Epidermal melanocyte (primary cell): ENCODE data around the gene SHOC2.

Experiments used
- DNase-seq: peaks from one replicate; pipeline ENCODE4 v3.0.0; 2011; ENCODE audit warnings: low spot score; ENCODE audit not compliant: insufficient read length

Gene SHOC2

DNA sequence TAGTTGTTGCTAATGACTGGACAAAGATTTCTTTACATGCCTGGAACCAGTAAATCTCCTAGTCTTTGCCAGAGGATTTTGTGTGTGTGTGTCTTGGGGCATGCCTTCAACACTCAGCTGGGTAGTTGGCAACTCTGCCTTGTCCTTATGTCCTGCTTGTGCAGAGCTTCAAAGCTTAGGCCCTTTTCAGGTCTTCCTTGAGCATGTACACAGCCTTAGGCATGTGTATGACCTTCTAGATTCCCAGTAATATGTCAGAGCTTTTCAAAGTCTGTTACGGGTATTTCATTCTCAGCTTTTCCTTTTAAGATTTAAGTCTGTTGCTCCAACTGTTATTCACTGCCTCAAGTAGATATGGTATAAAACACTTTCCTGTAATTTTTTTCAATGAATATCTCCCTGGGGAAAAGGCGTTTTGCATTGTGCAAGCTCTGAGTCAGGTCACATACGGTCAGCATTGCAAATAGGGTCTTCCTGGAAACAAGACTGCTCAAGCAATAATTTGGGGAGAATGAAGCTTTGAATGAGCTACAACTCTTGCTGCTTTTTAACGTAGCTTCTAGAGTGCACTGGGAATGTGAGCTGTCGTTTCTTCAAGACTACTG lies 25.5 kb downstream of the SHOC2 start:
- no peak for DNase-seq

DNA sequence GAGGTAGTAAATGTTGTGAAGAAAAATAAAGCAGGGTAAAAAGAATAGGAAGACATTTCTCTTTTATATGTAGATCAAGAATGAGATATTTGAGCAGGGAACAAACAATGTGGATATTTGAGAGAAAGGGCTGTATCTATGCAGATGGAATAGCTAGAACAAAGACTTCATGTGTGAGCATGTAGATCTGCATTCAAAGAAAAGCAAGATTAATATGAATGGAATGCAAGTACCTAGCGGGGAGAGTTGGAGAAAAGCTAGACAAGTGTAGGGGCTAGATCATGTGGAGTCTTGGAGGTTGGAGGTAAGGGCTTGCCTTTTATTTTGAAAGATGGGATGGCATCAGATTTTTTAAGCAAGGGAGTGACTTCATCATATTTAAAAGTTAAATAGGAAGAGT lies 27.1 kb downstream of the SHOC2 start:
- no peak for DNase-seq

DNA sequence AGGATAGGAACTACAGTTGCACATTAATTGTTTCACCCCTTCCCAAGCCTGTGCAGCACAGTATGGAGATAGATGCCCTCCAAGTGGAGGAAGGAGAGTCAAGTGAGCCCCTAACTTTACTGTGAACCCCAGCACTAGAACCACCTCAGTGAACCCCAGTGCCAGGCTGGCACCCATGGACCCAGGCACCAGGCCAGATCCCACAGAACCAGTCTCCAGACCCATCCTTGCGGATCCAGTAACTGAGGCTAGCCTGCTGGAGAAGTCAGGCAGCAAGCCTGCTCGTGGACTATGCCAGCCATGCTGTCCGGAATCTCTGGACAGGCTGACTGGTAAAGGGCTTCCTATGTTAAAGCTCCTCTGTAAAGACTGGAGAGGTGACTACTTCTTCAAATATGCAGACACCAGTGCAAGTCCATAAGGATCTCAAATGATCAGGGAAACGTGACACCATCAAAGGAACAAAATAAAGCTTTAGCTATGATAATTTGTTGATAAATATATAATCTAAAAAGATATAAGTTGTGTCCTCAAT lies 27.7 kb downstream of the SHOC2 start:
- DNase-seq, result no peak

DNA sequence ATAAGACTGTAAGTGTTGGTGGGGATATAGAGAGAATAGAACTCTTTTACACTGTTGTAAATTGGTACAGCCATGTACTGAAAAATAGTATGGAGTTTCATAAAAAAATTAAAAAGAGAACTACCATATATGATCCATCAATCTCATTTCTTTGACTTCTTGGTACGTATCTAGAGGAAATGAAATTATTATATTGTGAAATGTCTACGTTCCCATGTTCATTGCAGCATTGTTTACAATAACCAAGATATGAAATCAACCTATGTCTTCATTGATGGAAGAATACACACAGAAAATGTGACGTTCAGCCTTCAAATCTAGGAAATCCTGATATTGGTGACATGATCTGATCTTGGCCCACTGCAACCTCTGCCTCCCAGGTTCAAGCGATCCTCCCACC lies 32.0 kb downstream of the SHOC2 start:
- no peak for DNase-seq

DNA sequence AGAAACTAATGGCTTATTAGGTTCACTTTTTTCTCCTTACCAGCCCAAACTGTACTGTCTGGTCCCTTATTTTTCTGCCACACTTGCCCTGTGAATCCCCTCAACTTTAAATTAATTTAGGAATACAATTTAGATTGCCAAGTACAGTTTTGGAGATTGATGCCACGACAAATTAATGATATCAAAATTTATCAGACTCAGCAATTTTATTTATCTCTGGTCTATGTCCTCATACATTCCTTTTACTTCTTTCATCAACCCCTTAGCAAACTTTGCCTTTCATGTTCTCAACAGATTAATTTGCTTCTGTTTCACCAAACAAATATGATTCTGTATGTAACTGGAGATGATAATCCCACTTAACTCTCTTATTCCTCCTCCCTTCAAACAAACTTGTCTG lies 38.2 kb downstream of the SHOC2 start:
- no peak for DNase-seq

DNA sequence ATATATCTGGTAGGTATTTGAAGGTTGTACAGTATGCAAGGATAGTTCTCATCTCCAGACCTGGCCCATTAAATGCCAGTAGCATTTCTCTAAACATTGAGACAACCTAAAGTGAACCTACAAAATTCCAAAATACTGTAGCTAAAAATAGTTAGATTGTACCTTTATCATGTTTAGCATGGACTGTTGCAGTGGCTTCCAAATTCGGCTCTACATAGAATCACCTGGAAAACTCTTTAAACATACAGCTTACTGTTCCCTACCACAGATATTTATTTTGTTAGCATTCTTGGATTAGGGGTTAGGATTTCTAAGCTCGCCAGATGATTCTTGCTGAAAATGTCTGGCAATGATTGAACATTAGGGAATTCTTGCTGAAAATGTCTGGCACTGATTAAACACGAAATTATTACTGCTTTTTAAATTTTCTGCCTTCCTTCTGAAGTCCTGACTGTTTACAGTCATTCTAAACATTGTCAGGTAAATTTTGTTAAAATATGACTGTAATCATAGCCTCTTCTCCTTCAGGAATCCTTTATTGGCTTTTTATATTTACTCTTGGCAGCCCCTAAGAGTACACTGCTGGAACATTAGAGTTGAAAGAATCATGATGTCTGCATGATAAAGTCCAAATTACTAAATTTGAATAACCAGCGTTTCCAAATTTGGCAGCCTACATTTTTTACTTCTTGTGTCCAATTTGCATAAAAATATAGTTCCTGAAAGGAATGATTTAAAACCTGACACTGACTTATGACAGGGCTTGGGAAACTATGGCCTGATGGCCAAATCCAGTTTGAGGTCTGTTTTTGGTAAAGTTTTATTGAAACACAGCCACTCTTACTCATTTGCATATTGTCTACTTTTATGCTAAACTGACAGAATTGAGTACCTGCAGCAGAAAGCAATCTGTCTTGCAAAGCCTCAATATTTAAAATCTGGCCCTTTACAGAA lies 40.3 kb downstream of the SHOC2 start:
- DNase-seq, result no peak

DNA sequence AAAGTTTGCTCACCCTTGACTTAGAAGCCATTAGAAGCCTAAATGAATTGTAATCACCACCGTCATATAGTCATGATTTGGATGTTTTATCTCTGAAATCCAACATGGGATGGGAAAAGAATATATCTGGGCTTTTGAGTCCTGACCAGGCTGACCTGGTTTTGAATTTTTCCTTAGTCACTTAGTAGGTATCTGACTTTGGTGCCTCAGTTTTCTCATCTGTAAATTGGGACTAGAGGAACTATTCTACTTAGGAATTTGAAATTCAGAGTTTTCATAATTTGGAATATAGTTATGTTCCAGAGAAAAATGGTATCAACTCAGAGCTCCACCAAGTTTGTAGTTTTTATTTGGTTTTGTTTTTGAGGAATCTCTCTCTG lies 40.9 kb downstream of the SHOC2 start:
- no peak for DNase-seq

DNA sequence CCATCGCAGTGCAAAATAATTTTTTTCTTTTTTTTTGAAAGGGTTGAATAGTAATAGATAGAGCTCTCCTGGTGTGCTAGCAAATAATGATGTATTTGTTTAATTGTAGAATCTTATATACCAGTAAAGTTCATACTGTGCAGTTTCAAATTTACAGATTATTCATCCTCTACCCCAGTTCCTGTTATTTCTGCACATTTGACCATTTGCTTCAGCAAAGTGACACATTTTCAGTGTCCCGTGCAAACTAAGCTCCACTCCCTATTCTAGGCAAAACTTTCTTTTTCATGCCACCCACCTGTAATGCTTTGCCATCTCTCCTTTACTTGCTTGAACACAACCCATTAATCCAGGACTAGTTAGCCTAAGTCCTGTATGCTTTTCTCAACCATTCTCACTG lies 43.0 kb downstream of the SHOC2 start:
- DNase-seq, result no peak

DNA sequence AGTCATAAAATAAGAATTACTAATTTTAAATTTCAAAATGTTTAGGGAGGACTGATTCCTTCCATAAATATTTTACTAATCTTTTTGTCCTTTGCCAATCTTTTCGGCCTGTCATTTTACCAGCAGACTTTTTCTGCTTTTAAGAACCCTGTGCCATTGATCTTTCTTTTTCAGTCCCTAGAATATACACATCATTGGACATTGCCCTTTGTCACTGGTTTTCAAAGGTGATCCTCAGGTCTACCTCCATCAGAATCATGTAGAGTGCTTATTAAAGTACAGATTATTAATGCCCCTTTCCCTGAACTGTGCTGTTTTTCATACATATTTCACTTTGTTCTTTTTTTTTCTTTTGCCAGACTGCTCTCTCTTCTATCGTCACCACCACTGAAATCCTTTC lies 43.8 kb downstream of the SHOC2 start:
- no peak for DNase-seq

DNA sequence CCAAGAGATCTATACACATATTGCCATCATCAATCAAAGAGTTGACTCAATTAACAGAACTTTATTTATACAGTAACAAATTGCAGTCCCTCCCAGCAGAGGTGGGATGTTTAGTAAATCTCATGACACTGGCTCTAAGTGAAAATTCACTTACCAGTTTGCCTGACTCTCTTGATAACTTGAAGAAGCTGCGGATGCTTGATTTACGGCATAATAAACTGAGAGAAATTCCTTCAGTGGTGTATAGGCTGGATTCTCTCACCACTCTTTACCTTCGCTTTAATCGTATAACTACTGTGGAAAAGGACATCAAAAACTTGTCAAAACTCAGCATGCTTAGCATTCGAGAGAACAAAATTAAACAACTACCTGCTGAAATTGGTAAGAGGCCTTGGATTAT lies 45.3 kb downstream of the SHOC2 start:
- no peak for DNase-seq

DNA sequence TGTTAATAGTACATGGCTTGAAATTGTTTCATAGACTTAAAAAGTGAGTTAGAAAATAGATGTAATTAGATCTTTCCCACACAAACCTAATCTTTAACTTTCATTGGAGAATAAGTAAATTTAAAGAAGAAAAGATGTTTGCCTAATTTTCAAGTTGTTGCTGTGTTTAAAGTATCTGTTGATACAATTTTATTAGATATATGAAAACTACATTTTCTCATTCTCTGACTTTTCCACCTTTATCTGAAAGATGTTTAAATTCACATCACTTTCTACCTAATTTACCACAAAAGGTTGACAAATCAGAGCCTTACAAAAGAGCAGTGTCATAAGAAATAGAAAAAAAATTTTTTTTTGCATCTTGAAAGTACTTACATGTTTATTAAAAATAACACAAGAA lies 45.8 kb downstream of the SHOC2 start:
- DNase-seq, result no peak

DNA sequence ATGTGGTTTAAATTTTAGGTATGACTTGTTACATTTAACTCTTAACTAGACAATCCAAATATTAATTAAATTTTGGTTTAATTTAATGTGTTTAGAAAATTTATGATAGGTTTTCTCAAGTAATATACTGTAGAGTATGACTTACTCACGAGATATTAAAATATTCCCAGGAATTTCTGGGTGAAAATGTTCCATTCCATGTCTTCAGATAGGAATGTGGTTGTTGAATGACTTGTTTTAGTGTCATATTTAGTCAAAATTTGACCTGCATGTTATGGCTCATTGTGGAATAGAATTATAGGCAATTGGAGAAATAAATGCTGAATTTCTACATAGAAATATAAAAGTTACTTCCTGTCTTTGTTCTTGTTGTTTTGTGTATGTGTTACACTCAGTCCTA lies 46.7 kb downstream of the SHOC2 start:
- DNase-seq, result no peak

DNA sequence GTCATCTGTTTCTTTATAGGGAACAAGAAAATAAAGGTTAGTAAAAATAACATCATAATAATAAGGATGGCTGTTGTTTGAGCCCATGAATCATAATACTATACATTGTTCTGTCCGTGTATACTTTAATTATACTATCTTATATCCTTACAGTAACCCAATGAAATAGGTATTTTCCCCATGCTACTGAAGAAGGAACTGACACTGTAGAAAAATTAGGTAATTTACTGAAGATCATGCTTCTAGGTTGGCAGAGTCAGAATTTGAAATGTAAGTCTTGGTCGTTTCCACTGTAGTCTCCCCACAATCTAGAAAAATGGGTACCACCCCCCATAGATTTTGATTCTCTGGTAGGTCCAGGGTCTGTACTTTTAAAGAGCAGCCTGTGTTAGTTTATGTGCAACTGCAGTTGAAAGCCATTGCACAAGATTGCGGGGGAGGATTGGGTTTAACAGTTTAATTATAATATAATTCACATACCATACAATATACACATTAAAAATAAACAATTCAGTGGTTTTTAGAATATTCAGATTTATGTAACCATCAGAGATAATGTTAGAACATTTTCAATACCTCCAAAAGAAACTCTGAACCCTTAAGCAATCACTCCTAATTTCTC lies 47.7 kb downstream of the SHOC2 start:
- DNase-seq, result no peak

DNA sequence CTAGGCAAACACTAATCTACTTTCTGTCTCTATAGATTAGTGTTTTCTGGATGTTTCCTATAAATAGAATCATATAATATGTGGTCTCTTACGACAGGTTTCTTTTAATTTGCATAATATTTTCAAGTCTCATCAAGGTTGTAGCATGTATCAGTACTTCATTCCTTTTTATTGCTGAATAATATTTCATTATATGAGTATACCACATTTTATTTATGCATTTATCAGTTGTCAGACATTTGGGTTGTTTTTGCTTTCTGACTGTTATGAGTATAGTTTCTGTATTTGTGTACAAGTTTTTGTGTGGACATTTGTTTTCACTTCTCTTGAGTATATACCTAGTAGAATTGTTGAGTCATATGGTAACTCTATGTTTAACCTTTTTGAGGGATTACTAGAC lies 48.2 kb downstream of the SHOC2 start:
- DNase-seq, result no peak

DNA sequence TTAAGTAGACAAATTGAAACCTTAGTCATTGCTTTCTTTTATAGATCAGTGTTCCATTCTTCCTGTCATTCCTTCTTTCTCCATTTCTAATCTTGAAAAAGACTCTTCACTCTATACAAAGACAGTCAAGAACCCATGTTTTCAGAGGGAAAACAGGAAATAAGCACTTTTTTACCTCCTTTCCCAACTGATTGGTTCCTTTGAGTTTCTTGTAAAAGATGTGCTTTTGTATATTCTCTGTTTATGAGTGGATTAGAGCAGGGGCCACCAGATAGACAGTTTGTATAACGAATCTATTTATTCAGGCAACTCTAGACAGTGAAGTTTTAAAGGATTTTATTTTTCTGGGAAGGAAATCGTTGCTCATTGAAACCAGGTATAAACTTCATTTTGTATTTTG lies 49.8 kb downstream of the SHOC2 start:
- no peak for DNase-seq

DNA sequence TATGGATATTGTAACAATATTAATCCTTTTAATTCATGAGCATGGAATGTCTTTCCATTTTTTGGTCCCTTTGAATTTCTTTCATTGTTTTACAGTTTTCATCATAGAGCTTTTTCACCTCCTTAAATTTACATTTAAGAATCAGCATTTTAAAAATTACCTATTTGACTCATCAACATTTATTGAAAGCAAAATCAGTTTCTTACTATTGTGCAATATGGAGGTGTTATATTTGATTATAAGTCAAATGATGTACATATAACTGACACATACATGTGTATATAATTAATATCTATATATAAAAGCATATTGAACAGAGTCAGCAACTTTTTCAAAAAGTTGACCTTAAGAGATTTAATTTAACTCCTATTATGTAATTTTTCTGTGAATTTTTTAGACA lies 52.2 kb downstream of the SHOC2 start:
- DNase-seq, result no peak

DNA sequence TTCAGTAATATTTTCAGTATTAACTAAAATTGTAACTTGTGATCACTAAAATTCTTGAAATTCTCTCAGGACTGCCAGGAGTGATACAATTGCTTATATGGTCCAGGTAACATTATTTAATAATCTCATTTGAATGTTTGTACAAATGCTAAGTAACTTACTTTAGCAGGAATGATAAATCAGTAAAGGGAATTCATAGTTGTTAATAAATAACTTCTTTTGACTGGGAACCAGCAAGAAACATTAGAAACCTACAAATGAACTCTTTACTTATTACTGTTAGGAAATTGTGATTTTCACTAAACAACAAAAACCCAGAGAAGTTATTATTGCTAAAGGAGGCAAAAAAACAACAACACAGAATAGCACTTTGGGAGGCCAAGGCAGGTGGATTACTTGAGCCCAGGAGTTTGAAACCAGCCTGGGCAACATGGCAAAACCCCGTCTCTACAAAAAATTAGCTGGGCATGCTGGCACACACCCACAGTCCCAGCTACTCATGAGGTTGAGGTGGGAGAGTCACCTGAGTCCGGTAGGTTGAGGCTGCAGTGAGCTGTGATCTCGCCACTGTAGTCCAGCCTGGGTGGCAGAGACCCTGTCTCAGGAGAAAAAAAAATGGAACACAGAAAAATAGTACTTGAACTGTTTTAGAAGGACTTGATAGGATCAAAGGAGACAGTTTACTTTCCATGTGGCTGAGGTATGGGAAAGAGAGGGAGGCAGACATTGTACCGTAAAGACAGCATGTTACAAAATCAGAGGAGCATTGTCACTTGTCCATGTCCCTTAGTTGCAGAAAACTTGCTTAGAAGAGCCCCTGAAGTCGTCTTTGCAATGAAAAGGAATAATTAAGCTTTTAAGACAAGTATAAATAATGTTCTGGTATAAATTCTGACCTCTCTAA lies 53.1 kb downstream of the SHOC2 start:
- DNase-seq, result no peak

DNA sequence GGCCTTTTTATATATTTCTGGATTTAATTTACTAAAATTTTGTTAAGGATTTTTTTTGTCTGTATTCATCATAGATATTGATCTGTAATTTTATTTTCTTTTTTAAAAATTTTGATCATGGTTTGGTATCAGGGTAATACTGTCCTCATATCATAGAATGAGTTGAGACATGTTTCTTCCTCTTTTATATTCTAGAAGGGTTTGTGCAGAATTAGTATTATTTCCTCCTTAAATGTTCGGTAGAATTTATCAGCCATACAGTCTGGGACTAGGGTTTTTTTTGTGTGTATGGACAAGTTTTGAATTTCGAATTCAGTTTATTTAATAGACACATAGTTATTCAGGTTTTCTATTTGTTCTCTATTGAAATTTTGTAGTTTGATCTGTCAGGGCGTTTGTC lies 54.0 kb downstream of the SHOC2 start:
- no peak for DNase-seq

DNA sequence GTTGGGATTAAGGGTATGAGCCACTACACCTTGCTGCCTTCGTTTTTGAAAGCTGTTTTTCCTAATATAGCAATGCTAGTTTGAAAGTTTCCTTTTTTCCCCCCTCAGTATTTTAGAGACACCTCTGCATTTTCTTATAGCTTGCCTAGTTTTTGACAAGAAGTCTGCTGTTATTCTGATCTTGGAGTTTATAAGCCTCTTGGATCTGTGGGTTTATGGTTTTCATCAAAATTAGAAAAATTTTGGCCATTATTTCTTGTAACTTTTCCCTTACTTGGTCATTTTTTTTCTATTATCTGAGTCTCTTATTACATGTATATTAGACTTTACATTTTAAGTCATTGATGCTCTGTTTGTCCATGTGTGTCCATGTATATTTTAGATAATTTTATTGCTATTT lies 57.2 kb downstream of the SHOC2 start:
- no peak for DNase-seq

DNA sequence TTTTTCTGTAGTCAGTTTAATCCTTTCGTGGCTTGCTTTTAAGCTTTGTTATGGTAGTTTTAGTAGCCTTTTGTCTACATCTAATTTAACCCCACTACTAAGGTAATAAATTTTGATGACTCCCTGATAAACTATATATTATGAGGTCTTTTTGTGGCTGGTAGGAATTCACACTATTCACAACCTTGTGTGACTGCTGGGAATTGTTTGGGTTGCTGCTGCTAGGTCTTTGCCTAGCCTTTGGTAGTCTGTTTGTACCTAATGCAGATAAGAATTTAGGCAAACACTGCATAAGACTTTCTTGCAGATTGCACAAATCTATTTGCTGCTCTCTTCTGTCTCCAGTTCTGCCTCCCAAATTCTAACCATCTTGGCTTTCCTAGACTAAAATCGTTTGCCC lies 58.3 kb downstream of the SHOC2 start:
- DNase-seq, result no peak

DNA sequence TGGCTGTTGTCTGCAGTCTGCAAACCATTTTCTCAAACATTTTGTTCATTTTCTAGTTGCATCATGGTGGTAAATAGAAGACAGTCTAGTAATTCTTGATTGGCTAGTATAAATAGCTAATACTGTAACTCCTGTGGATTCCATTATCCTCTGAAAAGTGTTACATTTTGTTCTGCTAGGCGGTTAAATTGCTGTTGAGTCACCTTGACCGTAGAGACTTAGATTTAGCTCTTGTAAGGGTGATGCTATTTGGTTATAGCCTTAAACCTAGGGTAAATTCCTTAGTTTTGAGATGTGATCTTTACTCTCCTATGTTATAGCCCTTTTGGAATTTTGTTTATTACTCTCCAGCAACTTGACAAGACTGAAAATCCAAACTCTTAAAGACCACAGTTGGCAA lies 58.8 kb downstream of the SHOC2 start:
- no peak for DNase-seq
